ENCODE data around the gene TBCD. TPM values are rescaled to one million over a fixed set of nuclear protein-coding genes. Genes with fewer than 3 reads are reported as not detected.

The TBCD gene
- polyA plus RNA-seq, 1 donor from 2014 or later, result 19.4 TPM

GRCh38 chr17:82905130-82905529 is 153.3 kb downstream of the TBCD start:
- Mint-ChIP-seq H3K36me3 (peaks cover 9% of the 10 kb centered on the region), H3K9me3 (no peaks in the 10 kb centered on the region), H3K27me3 (no peaks in the 10 kb centered on the region), H3K4me1 (peaks cover 0 to 4% (median under 1%) of the 10 kb centered on the region in 3 donors), H3K27ac (no peak overlapping the region), H3K4me3 (no peak overlapping the region)

- Mint-ChIP-seq H3K4me3 (no peak overlapping the region), H3K27me3 (no peaks in the 10 kb centered on the region), H3K4me1 (peaks cover 9 to 16% (median 11%) of the 10 kb centered on the region in 3 donors), H3K36me3 (peaks cover 12% of the 10 kb centered on the region), H3K9me3 (no peaks in the 10 kb centered on the region), H3K27ac (no peak overlapping the region)
Measured at GRCh38 chr17:82907797-82908542, 156.1 kb downstream of the TBCD start.

- Mint-ChIP-seq H3K27ac (no peak overlapping the region), H3K9me3 (no peaks in the 10 kb centered on the region), H3K4me3 (no peak overlapping the region), H3K4me1 (peaks cover 9 to 16% (median 11%) of the 10 kb centered on the region in 3 donors), H3K27me3 (no peaks in the 10 kb centered on the region), H3K36me3 (peaks cover 13% of the 10 kb centered on the region)
Measured at GRCh38 chr17:82908543-82909160, 156.8 kb downstream of the TBCD start.

GRCh38 chr17:82909322-82909904 is 157.5 kb downstream of the TBCD start:
- H3K9me3 Mint-ChIP-seq, result no peaks in the 10 kb centered on the region
- H3K4me3 Mint-ChIP-seq, result no peak overlapping the region
- no peak overlapping the region for H3K27ac Mint-ChIP-seq
- H3K4me1 Mint-ChIP-seq, result peaks cover 9 to 13% (median 11%) of the 10 kb centered on the region in 3 donors
- no peaks in the 10 kb centered on the region for H3K27me3 Mint-ChIP-seq
- peaks cover 11% of the 10 kb centered on the region for H3K36me3 Mint-ChIP-seq

GRCh38 chr17:82910041-82910481 is 158.2 kb downstream of the TBCD start:
- Mint-ChIP-seq H3K27ac (peak overlapping the region in 1 of 3 donors; percentile 35), H3K9me3 (no peaks in the 10 kb centered on the region), H3K36me3 (peaks cover 14% of the 10 kb centered on the region), H3K4me1 (peaks cover 15 to 16% (median 16%) of the 10 kb centered on the region in 3 donors), H3K27me3 (no peaks in the 10 kb centered on the region), H3K4me3 (no peak overlapping the region)

GRCh38 chr17:82910770-82911169 is 158.9 kb downstream of the TBCD start:
- peaks cover 15% of the 10 kb centered on the region for H3K36me3 Mint-ChIP-seq

GRCh38 chr17:82911822-82912221 is 160.0 kb downstream of the TBCD start:
- peaks cover 26 to 27% (median 26%) of the 10 kb centered on the region in 3 donors for H3K4me1 Mint-ChIP-seq
- no peaks in the 10 kb centered on the region for H3K9me3 Mint-ChIP-seq
- peaks cover 18% of the 10 kb centered on the region for H3K36me3 Mint-ChIP-seq
- no peaks in the 10 kb centered on the region for H3K27me3 Mint-ChIP-seq
- peak overlapping the region in 1 of 3 donors; percentile 87 for H3K27ac Mint-ChIP-seq
- peak overlapping the region in 2 of 4 donors; percentile 29 to 90 for H3K4me3 Mint-ChIP-seq

More at GRCh38 chr17:82910770-82911169, 158.9 kb downstream of the TBCD start:
- H3K4me1 Mint-ChIP-seq, result peaks cover 21 to 23% (median 23%) of the 10 kb centered on the region in 3 donors
- no peak overlapping the region for H3K4me3 Mint-ChIP-seq
- H3K27ac Mint-ChIP-seq, result peak overlapping the region in 1 of 3 donors; percentile 35
- no peaks in the 10 kb centered on the region for H3K9me3 Mint-ChIP-seq
- no peaks in the 10 kb centered on the region for H3K27me3 Mint-ChIP-seq

GRCh38 chr17:82912484-82913089 is 160.7 kb downstream of the TBCD start:
- no peaks in the 10 kb centered on the region for H3K27me3 Mint-ChIP-seq
- peaks cover 26 to 27% (median 26%) of the 10 kb centered on the region in 3 donors for H3K4me1 Mint-ChIP-seq
- H3K4me3 Mint-ChIP-seq, result peak overlapping the region in 1 of 4 donors; percentile 90
- H3K9me3 Mint-ChIP-seq, result no peaks in the 10 kb centered on the region
- peaks cover 16% of the 10 kb centered on the region for H3K36me3 Mint-ChIP-seq
- peak overlapping the region in 1 of 3 donors; percentile 87 for H3K27ac Mint-ChIP-seq

GRCh38 chr17:82913304-82914043 is 161.6 kb downstream of the TBCD start:
- peaks cover 26 to 27% (median 26%) of the 10 kb centered on the region in 3 donors for H3K4me1 Mint-ChIP-seq
- H3K9me3 Mint-ChIP-seq, result no peaks in the 10 kb centered on the region
- peaks cover 15% of the 10 kb centered on the region for H3K36me3 Mint-ChIP-seq
- no peak overlapping the region for H3K4me3 Mint-ChIP-seq
- no peaks in the 10 kb centered on the region for H3K27me3 Mint-ChIP-seq
- H3K27ac Mint-ChIP-seq, result no peak overlapping the region

GRCh38 chr17:82914375-82914774 is 162.5 kb downstream of the TBCD start:
- Mint-ChIP-seq H3K36me3 (peaks cover 12% of the 10 kb centered on the region), H3K4me3 (peak overlapping the region in 2 of 4 donors; percentile 41 to 90), H3K4me1 (peaks cover 26 to 28% (median 27%) of the 10 kb centered on the region in 3 donors), H3K9me3 (no peaks in the 10 kb centered on the region), H3K27ac (no peak overlapping the region), H3K27me3 (no peaks in the 10 kb centered on the region)

GRCh38 chr17:82915010-82915756 is 163.3 kb downstream of the TBCD start:
- Mint-ChIP-seq H3K9me3 (no peaks in the 10 kb centered on the region), H3K27ac (peak overlapping the region in 2 of 3 donors; percentile 80 to 91), H3K27me3 (no peaks in the 10 kb centered on the region), H3K36me3 (peaks cover 16% of the 10 kb centered on the region), H3K4me3 (peak overlapping the region; percentile 34 to 90 (median 81)), H3K4me1 (peaks cover 26 to 28% (median 27%) of the 10 kb centered on the region in 3 donors)

- Mint-ChIP-seq H3K27ac (peak overlapping the region in 2 of 3 donors; percentile 80 to 91), H3K4me3 (peak overlapping the region; percentile 34 to 90 (median 81)), H3K27me3 (no peaks in the 10 kb centered on the region), H3K4me1 (peaks cover 26 to 28% (median 27%) of the 10 kb centered on the region in 3 donors), H3K9me3 (no peaks in the 10 kb centered on the region), H3K36me3 (peaks cover 16% of the 10 kb centered on the region)
Measured at GRCh38 chr17:82915757-82916027, 163.8 kb downstream of the TBCD start.

GRCh38 chr17:82917699-82918345 is 166.0 kb downstream of the TBCD start:
- Mint-ChIP-seq H3K9me3 (no peaks in the 10 kb centered on the region), H3K27ac (no peak overlapping the region), H3K27me3 (no peaks in the 10 kb centered on the region), H3K4me1 (peaks cover 15 to 17% (median 16%) of the 10 kb centered on the region in 3 donors), H3K36me3 (peaks cover 15% of the 10 kb centered on the region), H3K4me3 (peak overlapping the region in 1 of 4 donors; percentile 37)
